Uterus (tissue), 4 donors: ENCODE results near the gene MATK. TPM values are rescaled to one million over a fixed set of nuclear protein-coding genes. Genes with fewer than 3 reads are reported as not detected.
A peak's percentile ranks its signal among the peaks of the same experiment; 100 is the strongest.
"Not testable (repeated sequence)": the region's sequence is repeated elsewhere in the genome, so short reads cannot be mapped to it uniquely, and the experiment has no call there.

ENCODE experiments used
- DNase-seq, 2 donors: peaks; one replicate each; pipeline ENCODE4 v3.0.0-alpha.2; 2019 to 2020
- H3K27ac ChIP-seq, 2 donors: fragments of 200-600 bp; sonication (generic); 1 replicate in 1 of 2; 2 replicates in 1 of 2; pipeline ENCODE4 v1.5.1; 2016 to 2018
- H3K27me3 ChIP-seq, 2 donors: fragments of 200-600 bp; sonication (generic); one replicate each; pipeline ENCODE4 v1.5.1; 2018 to 2019; ENCODE audit warnings: control low read depth in 1 of 2
- H3K36me3 ChIP-seq, 2 donors: fragments of 200-600 bp; sonication (generic); one replicate each; pipeline ENCODE4 v1.5.1; 2019; ENCODE audit warnings: control low read depth in 1 of 2
- H3K4me1 ChIP-seq, 2 donors: fragments of 200-600 bp; sonication (generic); one replicate each; pipeline ENCODE4 v1.5.1; 2018 to 2019; ENCODE audit warnings: control low read depth in 1 of 2
- H3K4me3 ChIP-seq, 2 donors: fragments of 200-600 bp; sonication (generic); 1 replicate in 1 of 2; 2 replicates in 1 of 2; pipeline ENCODE4 v1.5.1; 2018 to 2019; ENCODE audit warnings: mild to moderate bottlenecking in 1 of 2
- H3K9me3 ChIP-seq, 2 donors: fragments of 200-600 bp; sonication (generic); one replicate each; pipeline ENCODE4 v1.5.1; 2019; ENCODE audit warnings: control low read depth in 1 of 2
- POLR2A ChIP-seq, 2 donors: fragments of 450-650 bp; IDR thresholded peaks; one replicate each; pipeline ENCODE4 v1.6.1; 2016; ENCODE audit warnings: antibody characterized with exemption in 2 of 2, mild to moderate bottlenecking in 1 of 2, moderate library complexity in 1 of 2
- intact Hi-C: fragments of 100-400 bp; cut with DNase I; formaldehyde crosslinking; loops from one replicate; pipeline ENCODE4 v1.15.1; 2023; ENCODE audit warnings: low total_unique reads
- total RNA-seq, 4 donors: library from RNA; depleted of rRNA in 3 of 4; stranded (reverse); fragments of >200 nt in 3 of 4; gene quantifications; one replicate each; pipeline versions ENCODE4 v1.1.0 to v1.2.4, GENCODE V29; 2014 to 2023
- TF ChIP-seq, protein P1 (sequence below), 4 experiments: fragments of 200-600 bp in 2 of 4; fragments of 450-650 bp in 2 of 4; sonication (generic) in 2 of 4; IDR thresholded peaks; one replicate each; pipeline ENCODE4 v1.5.1; 2016 to 2019; ENCODE audit warnings: antibody characterized with exemption in 4 of 4, mild to moderate bottlenecking in 2 of 4, moderate library complexity in 1 of 4
- donor health status: DM: yes; HTN: yes; CAD: no.

The MATK gene
- total RNA-seq, 4 donors from 2014 or later = 1.0 to 11.2 (median 1.5) TPM; not detected in 1

DNA sequence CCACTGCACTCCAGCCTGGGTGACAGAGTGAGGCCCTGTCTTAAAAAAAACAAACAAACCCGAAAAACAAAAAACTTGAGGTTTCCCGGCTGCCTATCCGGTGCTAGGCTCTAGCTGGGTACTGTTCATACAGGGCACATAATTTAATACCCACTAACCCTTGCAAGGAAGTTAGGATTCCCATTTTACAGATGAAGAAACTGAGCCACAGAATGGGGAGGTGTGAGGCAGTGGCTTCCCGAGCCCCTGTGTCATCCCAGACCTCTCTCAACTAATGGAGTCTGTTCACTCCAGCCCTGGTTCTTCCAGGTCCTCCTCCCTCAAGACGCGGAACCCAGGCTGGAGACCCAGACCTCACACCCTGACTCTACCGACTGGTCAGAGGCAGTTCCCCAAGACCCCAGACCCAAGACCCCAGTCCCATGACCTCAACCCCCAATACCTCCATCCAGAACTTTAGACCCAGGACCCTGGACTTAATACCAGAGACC is 25.3 kb downstream of the MATK start:
- intact Hi-C loops = no loop called here
- Histone ChIP-seq H3K9me3 (no peaks in the 10 kb centered on the region), H3K36me3 (no peaks in the 10 kb centered on the region), H3K4me1 (no peaks in the 10 kb centered on the region), H3K4me3 (peak overlapping the region; percentile 80 to 89), H3K27me3 (no peaks in the 10 kb centered on the region), H3K27ac (peak overlapping the region; percentile 97)
- TF ChIP-seq, protein P1, sequence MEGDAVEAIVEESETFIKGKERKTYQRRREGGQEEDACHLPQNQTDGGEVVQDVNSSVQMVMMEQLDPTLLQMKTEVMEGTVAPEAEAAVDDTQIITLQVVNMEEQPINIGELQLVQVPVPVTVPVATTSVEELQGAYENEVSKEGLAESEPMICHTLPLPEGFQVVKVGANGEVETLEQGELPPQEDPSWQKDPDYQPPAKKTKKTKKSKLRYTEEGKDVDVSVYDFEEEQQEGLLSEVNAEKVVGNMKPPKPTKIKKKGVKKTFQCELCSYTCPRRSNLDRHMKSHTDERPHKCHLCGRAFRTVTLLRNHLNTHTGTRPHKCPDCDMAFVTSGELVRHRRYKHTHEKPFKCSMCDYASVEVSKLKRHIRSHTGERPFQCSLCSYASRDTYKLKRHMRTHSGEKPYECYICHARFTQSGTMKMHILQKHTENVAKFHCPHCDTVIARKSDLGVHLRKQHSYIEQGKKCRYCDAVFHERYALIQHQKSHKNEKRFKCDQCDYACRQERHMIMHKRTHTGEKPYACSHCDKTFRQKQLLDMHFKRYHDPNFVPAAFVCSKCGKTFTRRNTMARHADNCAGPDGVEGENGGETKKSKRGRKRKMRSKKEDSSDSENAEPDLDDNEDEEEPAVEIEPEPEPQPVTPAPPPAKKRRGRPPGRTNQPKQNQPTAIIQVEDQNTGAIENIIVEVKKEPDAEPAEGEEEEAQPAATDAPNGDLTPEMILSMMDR (IDR thresholded peaks at IDR 0.05) = no peak
- no peak for TF ChIP-seq POLR2A (IDR thresholded peaks at IDR 0.05)
- DNase-seq = no peak

DNA sequence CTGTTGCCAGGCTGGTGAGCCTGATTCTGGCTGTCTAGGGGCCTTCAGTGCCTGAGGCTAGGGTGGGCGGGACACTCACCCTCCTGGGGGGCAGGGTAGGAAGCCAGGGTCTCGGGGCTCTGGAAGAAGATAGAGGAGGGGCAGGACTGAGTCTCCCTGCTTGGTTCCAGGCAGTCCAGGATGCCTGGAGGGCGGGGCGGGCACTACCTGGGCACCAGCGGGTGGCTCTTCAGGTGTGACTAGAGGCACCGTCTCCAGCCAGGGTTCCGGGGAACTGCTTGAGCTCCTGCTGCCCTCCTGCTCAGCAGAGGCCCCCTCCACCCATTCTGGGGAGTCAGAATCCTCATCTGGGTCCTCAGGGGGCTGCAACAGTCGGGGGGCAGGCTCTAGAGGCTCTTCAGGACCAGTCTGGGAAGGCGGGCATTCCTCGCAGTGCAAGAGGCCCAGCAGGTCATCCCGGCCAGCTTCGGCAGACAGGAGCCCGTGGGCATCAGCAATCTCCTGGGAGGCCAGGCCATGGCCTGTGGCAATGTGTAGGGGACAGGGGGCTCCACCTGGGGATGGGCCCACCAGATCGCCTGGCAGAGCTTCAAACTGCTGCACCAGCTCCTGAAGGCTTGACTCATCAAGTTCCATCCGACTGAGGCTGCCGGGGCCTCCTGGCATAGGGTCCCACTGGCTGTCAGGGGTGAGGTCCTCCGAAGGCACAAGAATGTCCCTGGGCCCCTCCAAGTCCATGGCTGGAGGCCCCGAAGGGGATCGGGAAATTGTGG is 26.5 kb downstream of the MATK start:
- TF ChIP-seq POLR2A (IDR thresholded peaks at IDR 0.05) = no peak
- TF ChIP-seq, protein P1 (IDR thresholded peaks at IDR 0.05) = no peak
- DNase-seq = no peak
- Histone ChIP-seq H3K9me3 (no peaks in the 10 kb centered on the region), H3K4me3 (no peak overlapping the region), H3K4me1 (no peaks in the 10 kb centered on the region), H3K36me3 (no peaks in the 10 kb centered on the region), H3K27me3 (no peaks in the 10 kb centered on the region), H3K27ac (no peak overlapping the region)
- intact Hi-C loops = no loop called here

- DNase-seq, H3K36me3 ChIP-seq, H3K27me3 ChIP-seq, intact Hi-C loops, H3K27ac ChIP-seq, H3K4me1 ChIP-seq, H3K4me3 ChIP-seq, H3K9me3 ChIP-seq: not testable (repeated sequence)
Observed at GRCh38 chr19:3758297-3758696, 27.9 kb downstream of the MATK start.

GRCh38 chr19:3757705-3758104 is 28.5 kb downstream of the MATK start:
- H3K36me3 ChIP-seq, H3K27me3 ChIP-seq, intact Hi-C loops: not testable (repeated sequence)

DNA sequence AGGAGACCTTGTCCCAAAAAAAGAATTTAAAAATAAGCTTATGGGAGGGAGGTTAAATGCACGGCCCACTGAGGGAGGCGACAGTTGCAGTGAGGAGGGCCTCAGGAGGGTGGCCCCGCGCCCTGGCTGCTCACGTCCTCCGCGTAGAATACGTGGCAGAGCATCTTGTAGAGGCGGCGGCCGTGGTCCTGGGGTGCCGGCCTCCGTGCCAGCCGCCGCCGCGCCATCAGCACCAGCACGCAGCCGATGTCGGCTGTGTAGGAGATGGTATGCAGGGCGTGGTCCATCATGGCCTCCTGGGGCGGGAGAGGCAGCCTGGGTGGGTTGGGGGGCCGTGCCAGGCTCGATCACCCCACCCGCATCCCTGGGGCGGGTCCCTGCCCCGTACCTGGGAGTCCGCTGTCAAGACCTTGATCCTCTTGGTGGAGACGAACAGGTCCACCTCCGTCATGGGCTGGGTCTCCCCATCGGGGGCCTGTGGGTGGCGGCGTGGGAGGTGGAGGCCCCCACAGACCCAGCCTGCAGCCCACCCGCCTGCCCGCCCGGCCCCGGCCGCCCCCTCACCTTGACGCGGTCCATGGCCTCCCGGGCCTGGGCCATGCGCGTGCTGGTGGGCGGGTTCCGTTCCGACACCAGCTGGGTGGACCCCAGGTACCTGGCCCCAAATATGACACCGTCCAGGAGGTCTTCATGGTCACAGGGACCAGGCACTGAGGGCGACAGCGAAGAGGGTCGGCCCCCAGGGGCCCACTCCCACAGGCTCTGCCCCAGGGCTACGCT is 32.4 kb downstream of the MATK start:
- Histone ChIP-seq H3K27me3 (no peaks in the 10 kb centered on the region), H3K36me3 (no peaks in the 10 kb centered on the region), H3K9me3 (no peaks in the 10 kb centered on the region), H3K4me1 (no peaks in the 10 kb centered on the region), H3K4me3 (no peak overlapping the region), H3K27ac (no peak overlapping the region)
- DNase-seq = no peak
- intact Hi-C loops = no loop called here
- no peak for TF ChIP-seq POLR2A (IDR thresholded peaks at IDR 0.05)
- TF ChIP-seq, protein P1 (IDR thresholded peaks at IDR 0.05) = no peak

More at GRCh38 chr19:3757705-3758104, 28.5 kb downstream of the MATK start:
- DNase-seq, H3K4me3 ChIP-seq, H3K9me3 ChIP-seq, H3K27ac ChIP-seq, H3K4me1 ChIP-seq: not testable (repeated sequence)

- Histone ChIP-seq H3K9me3 (no peaks in the 10 kb centered on the region), H3K27ac (no peak overlapping the region), H3K4me1 (no peaks in the 10 kb centered on the region), H3K36me3 (no peaks in the 10 kb centered on the region), H3K4me3 (no peak overlapping the region), H3K27me3 (no peaks in the 10 kb centered on the region)
- intact Hi-C loops = no loop called here
- no peak for TF ChIP-seq POLR2A (IDR thresholded peaks at IDR 0.05)
- TF ChIP-seq, protein P1 (IDR thresholded peaks at IDR 0.05) = no peak
- DNase-seq = no peak
Observed at GRCh38 chr19:3752492-3752891, 33.7 kb downstream of the MATK start.
